ENCODE data around the gene HOMER2.

The HOMER2 gene

DNA sequence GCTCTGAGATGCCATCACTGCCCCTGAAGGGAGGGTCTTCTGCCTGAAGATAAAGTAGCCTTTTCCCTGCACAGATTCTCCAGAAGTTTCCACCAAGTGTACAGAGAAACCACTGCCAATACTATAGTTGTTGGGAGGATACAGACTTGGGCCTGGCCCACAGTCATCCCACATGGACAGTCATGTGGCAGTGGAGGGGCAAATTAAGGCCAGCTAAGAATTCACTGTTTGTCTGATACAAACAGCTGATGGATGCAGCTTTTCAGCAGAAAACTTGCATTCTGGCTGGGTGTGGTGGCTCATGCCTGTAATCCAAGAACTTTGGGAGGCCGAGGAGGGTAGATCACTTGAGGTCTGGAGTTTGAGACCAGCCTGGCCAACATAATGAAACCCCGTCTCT, 22.1 kb downstream of the HOMER2 start:
- DNase-seq (ENCODE audit: low read depth): no peak

DNA sequence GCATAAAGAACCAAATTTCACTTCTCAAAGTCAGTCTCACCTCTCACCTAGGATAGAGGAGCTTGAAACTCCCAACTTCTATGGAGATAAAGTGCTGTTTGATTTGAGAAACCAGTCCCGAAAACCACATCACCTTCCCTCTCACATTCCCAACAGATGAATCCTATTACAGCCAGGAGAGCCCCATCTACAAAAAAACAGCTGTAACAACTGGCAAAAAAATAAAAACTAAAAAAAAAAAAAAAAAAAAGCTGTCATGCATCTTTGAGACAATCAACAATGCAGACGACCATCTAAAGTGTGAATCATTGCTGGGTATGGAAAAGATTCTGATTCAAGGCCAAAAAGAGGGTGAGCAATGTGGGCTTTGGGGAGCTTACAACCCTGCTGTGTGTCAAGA, 23.8 kb downstream of the HOMER2 start:
- DNase-seq (ENCODE audit: low read depth): no peak

DNA sequence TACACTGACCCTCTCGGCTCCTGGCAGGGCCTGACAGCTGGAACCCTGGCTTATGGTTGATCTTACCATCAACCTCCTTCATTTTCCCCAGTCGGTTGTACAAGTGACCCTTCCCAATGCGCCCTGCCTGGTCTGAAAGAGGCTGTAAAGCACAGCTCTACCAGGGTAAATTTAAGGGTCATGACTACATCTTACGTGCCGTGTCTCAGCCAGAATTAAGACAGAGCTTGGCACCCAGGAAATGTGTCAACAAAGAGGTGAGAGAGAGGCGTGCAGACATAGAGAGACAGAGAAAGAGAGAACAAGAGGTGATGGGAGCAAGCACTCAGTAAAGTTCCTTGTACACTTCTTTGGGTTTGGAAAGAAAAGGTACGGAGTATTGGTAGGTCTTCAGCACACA, 28.8 kb downstream of the HOMER2 start:
- no peak for DNase-seq (ENCODE audit: low read depth)

DNA sequence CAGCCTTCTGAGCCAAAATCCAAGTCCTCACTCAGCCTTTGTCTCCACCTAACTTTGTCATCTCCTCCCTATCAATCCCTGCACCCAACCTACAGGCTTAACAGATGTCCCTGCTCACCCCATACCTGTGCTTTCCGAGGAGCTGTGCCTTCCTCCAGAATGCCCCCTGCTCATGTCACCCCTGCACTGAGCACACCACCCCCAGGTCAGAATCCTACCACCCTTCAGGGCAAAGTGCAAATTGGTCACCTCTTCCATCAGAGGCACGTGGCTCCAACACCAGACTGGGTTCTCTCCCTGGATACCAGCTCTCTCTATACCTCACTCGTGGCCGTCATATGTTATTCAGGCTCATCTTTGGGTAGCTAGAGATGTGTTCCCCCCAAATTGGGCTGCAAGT, 29.8 kb downstream of the HOMER2 start:
- DNase-seq (ENCODE audit: low read depth): no peak

DNA sequence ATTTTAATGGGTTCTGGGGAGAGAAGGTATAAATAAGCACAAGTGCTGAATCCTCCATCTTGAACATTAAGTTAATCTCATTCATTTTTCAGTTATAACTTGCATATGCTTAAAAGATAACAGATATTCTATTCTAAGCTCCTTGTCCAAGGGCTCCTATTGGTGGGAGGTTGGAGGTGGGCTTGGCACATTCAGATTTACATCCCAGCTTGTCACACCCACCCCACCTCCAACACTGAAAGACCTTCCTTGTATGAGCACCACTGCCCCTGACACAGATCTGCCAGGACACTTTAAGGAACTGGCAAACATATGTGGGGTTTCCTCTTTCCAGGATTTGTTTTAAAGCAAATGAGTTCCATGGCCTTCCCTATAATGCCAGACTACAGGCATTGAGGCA, 30.6 kb downstream of the HOMER2 start:
- DNase-seq (ENCODE audit: low read depth): no peak

DNA sequence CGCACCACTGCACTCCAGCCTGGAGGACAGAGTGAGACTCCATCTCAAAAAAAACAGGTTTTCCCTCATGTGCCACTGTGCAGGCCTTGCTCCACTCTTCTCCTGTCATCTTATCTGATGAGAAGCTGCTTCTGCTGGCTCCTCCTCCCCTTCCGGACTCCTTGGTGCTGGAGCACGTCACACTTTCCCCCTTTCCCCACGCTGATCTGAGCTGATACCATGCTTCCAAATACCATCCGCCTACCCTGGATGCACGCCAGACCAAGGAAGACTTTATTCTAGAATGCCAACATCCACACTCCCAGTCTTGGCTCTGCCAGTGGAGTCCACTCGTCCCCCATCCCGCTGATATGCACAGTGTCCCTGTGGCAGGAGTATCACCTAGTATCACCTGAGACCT, 31.3 kb downstream of the HOMER2 start:
- DNase-seq (ENCODE audit: low read depth): no peak

DNA sequence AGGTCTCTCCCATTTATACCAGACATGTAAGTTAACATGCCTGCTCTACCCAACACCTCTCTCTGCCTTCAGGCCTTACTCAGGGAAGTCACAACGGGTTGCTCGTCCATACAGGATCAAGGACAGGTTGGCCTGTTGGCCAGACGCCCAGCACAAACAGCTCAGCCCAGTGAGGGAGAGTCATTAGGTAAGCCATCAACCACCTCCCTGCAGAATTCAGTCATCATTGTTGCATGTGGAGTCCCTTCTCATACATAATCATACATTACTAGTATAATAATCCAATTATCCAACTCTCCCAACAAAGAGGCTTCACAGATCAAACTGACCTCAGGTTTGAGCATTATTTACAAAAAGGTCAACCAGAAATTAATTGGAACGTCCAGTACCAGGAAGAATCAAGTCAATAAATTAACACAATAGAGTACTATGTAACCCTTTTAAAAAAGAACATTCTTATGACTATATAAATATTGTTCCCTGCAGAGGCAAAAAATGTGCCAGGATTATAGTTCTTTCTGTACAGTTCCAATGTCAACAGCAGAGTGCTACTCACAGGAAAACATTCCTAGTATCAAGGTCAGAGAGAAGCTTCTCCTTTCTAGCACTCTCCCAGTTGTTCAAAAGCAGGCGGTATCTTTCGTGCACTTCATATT, 33.2 kb downstream of the HOMER2 start:
- DNase-seq (ENCODE audit: low read depth): no peak

DNA sequence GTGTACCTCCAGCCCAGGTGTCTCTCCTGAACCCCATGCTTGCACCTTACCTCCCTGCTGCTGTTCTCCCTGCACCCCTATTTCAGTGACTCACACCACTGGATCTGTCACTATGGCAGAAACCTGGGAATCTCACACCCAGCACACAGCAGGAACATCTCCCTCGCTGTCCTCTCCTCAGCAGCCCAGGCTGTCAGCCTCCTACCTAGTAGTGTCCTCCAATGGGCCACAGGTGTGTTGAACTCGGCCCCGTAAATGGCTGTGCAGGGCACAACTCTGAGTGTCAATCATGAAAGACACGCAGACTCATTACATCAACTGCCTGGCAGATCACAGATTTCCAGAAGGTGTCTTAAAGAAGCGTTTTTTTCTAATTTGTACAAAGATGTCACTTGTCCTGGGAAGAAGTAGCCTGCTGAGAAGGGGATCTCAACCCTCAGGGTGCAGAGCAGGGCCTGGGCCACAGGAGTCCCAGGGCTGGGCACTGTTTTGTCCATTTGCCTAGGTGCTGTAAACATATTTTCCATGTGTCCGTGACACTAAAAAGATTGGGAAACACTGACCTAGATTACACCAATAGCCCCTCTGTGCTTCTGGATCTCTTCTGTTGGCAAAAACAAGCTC, 33.8 kb downstream of the HOMER2 start:
- no peak for DNase-seq (ENCODE audit: low read depth)

DNA sequence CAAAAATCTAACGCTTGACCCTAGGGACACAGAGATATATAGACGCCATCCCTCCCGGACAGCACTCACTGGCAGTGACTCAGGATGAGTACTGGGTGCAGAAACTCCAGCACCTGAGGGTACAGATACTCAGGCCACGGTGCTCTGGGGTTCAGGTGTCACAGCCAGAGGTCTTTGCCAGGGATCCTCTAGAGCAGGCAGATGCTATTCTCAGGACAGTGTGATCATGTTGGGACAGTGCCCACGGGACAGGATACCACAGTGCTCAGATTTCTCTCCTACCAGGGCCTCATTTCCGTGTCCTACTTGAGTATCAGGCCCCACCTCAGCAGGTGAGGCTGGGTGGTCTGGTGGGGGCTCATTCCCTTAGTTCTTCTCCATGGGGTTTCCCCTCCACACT, 34.4 kb downstream of the HOMER2 start:
- DNase-seq (ENCODE audit: low read depth): no peak

DNA sequence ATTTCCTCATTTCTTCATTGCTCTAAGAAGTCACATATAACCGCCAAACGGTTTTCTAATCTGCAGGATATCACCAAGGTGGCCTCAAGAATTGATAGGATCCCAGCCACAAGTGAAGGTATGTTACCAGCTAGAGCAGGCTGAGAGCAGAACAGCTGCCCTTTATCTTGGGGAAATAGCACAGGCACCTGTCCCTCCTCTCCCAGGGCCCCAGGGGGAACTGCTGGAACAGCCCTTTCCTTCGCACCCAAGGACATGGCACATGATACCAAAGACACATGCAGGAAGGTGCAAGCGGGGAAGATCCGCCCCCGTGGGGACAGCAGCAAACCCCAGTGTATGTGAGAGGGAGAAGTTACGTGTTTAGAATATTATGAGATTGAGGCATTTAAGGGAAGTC, 35.3 kb downstream of the HOMER2 start:
- no peak for DNase-seq (ENCODE audit: low read depth)

DNA sequence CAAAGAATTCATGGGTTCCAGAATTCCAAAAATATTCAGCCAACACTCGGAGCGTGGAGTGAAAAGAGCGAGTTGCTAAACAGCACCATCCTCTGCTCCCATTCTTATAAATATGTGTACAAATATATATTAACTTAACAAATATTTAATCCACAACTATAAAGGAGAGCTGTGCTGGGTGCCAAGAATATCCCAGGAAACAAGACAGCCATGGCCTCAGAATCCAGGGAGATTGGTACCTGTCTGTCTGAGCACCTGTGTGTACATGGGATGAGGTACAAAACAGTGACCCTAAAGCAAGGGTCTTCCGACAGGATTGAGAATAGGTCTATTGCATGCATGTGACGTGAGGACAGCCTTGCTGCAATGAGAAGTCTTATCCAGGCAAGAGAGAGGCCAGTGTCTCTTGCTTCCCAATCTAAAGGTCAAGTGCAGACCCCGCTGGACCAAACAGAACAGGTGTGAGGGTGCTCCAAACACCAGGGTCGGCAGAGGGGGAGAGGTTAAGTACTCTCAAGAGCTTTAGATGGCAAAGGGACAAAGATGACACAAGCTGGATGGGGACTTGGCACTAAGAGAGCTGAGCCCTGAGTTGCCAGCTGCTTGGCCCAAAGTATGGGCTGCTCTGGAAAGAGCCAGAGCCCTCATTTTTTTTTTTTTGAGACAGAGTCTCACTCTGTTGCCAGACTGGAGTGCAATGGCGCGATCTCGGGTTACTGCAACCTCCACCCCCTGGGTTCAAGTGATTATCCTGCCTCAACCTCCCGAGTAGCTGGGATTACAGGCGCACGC, 36.2 kb downstream of the HOMER2 start:
- DNase-seq (ENCODE audit: low read depth): no peak

DNA sequence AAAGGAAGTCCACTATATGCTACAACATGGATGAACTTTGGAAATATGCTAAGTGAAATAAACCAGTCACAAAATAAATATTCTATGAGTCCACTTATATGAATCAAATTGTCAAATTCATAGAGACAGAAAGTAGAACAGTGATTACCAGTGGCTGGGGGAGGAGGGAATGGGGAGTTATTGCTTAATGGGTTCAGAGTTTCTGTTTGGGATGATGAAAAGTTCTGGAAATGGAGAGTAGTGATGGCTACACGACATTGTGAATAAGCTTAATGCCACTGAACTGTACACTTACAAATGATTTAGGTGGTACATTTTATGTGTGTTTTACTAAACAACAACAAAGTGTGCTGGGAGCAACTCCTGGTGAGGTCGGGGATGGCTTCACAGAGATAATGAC, 38.1 kb downstream of the HOMER2 start:
- DNase-seq (ENCODE audit: low read depth): no peak

DNA sequence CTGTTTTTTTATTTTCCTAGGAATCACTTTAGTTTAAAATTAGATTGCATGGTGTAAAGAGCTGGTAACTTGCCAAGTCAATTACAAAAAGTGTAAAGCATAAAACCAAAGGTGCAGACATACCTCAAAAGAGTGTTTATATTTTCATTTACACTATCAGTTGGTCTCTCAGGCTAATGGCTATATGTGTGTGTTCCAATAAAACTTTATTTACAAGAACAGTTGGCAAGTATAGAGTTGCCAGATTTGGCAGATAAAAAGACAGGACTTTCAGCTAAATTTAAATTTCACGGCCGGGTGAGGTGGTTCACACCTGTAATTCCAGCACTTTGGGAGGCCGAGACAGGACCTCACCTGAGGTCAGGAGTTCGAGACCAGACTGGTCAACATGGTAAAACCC, 41.1 kb downstream of the HOMER2 start:
- DNase-seq (ENCODE audit: low read depth): no peak

DNA sequence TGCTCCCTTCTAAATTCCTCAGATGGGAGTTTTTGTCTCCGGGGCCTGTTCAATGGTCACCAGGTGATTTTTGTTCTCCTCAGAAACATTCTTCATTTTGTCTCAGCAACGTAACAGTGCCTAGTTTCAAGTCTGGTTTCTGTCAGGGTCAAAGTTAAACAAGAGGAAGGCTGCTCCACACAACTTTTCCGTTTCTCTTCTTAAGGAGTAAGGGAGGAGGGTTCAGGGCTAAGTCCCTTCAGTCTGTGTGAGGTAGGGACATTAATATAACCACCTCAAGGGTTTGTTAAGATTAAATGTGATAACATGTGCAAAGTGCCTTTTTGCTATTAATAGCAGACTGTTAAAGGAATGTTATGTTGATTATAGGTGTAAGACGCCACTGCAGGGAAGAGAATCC, 41.8 kb downstream of the HOMER2 start:
- DNase-seq (ENCODE audit: low read depth): no peak

DNA sequence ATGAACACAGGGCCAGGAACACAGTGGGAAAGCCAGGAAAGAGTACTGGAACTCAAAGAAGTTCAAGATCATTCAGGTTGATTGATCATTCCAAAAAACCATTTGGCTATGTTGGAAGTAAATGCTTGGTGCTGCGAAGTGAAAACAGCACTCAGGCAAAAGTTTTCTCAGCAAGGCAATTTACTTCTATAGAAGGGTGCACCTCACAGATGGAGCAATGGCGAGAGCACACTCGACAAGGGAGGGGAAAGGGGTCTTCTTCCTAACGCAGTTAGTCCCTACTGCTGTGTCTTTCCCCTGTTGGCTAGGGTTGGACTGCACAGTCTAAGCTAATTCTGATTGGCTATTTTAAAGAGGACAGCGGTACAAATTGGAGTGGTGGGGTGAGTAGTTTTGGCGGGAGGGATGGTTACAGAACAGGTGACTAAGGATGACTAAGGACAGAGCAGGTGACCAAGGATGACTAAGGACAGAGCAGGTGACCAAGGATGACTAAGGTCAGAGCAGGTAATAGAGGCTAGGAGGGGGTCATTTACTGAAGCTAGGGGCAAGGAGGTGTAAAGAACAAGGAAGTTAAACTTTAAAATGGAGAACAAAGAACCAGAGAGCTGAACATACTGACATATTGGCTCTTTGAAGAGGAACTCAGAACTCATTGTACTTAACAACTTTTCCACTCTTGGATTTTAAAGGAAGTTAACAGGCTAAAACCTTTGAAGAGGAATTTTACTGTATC, 43.3 kb downstream of the HOMER2 start:
- DNase-seq (ENCODE audit: low read depth): no peak

DNA sequence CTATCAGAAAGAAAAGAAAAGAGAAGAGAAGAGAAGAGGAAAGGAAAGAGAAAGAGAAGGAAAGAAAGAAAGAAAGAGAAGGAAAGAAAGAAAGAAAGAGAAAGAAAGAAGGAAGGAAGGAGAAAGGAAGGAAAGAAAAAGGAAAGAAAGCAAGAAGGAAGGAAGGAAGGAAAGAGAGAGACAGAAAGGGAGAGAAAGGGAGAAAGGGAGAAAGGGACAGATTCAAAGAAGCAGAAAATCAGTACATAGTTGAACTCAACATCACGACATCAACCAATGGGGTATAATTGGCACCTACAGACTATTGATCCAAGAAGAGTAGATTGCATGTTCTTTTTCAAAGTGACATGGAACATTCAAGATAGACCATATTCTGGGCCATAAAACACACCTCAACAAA, 45.2 kb downstream of the HOMER2 start:
- DNase-seq (ENCODE audit: low read depth): no peak

DNA sequence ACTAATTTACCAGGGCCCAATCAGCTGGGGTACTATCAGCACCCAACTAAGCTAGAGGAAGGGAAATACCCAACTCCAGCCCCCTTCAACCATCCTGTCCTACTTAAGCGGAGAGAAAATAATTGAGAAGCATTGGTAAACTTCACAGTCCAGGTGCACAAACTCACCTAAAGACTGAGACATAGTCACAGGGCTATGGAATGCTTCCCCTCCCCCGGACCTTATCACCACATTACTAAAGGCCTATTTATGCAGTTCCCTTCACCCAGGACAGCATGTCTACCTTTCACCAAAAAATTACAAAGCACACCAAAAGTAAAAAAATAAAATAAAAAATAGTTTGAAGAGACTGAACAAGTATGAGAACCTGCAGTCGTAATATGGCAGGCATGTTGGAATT, 47.9 kb downstream of the HOMER2 start:
- DNase-seq (ENCODE audit: low read depth): no peak

DNA sequence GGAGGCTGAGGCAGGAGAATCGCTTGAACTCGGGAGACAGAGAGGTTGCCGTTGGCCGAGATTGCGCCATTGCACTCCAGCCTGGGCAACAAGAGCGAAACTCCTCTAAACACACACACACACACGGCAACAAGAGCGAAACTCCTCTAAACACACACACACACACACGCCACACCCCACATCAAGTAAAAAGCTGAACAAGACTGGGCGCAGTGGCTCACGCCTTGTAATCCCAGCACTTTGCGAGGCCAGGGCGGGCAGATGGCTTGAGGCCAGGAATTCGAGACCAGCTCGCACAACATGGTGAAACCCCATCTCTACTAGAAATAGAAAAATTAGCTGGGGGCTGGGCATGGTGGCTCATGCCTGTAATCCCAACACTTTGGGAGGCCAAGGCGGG, 49.0 kb downstream of the HOMER2 start:
- no peak for DNase-seq (ENCODE audit: low read depth)

DNA sequence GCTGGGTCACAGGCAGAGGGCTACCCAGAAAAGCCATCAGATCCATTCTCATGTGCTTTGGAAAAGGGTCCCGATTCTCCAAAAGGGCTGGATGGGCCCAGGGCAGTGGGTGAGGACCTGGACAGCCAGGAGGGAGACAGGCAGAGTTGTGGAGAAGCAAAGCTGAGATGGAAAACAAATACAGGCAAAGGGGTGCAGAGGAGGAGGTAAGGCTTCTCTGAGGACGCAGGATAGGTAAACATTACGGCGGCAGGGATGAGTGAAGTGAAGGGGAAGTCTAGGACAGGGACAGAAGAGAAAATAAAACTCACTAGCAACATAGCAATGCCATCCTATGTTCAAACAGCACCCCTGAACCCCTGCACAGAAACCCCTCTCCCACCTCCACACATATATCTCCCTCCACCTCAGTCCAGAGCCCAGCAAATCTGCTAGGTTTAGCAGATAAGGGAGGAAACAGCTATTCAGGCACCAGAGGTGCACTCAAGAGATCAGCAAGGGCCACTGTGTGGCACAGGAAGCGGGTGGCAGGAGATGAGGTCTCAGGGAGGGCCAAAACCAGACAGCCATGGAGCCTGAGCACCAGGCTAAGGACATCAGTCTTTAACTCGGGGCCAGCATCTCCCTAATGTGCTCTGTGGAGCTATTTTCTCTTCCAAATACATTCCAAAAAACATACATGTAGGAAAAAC, 51.3 kb downstream of the HOMER2 start:
- DNase-seq (ENCODE audit: low read depth): no peak

DNA sequence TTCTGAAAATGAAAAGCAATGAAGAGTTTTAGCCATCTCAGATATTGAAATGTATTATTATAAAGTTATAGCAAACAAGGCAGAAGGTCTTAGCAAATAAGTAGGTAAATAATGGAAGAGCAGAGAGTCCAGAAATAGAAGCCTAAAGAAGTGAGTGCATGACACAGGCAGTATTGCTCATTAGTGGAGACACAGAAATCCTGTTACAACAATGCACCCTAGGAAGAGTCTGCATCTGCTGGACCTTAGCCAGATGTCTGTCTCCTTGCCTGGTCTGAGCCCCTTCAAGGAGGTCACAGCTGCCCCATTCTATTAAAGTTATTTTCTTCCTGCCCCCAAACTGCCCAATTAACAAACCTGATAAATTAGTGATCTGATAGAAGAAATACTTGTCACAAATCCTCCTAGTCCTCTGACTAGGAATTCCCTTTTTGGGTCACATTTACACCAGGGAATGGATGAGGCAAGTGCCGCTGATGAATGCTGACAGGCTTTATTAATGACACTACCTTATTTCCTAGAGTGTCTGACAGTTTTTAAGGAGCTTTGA, 51.9 kb downstream of the HOMER2 start:
- DNase-seq (ENCODE audit: low read depth): no peak

DNA sequence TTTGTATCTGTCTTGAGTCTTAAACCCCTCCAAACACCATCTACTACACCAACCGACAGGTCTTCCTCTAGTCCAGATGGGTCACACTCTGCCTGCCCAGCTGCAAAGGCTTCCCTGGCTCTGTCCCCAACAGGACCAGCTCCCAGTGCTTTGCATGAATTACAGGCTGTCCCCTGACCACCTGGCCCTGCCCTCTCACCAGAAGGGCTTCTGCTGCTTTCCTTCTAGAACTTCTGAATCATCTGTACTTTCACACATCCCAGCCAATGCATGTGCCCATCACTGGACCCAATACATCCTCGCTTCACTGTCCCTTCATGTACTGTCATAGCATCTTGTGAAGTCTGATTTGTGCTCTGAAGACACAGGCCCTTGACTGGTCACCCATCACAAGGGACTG, 53.6 kb downstream of the HOMER2 start:
- DNase-seq (ENCODE audit: low read depth): no peak

DNA sequence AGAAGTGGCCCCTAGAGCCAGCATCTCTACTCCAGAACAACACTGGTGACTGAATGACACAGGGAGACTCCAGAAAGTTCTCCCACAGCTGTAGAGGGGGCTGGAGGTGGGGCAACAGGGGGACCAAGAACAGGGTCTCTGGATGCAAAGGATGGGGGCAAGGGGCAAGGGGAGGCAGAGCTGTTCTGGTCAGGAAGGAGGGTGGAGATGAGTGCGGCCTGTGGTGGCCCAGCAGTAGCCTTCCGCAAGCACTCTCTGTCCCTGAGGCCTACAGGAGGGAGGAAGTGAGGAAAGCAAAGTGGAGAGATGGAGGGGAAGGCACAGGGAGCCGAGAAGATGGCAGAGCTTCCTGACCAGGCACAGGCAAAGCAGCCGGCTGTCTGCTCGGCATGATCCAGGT, 56.5 kb downstream of the HOMER2 start:
- no peak for DNase-seq (ENCODE audit: low read depth)
